Ishikawa (cell line): ENCODE results near the gene KBTBD6.

ENCODE experiments used
- CEBPB ChIP-seq: IDR thresholded peaks from 2 replicates; pipeline ENCODE4 v1.6.1; 2012
- CREB1 ChIP-seq: IDR thresholded peaks from 2 replicates; pipeline ENCODE4 v1.6.1; 2012; ENCODE audit warnings: low read depth
- EGR1 ChIP-seq: IDR thresholded peaks from 2 replicates; pipeline ENCODE4 v1.6.1; 2012
- EP300 ChIP-seq: IDR thresholded peaks from 2 replicates; pipeline ENCODE4 v1.6.1; 2012; ENCODE audit warnings: borderline replicate concordance
- FOXM1 ChIP-seq: IDR thresholded peaks from 2 replicates; pipeline ENCODE4 v1.6.1; 2012; ENCODE audit warnings: low read depth, borderline replicate concordance
- MAX ChIP-seq: IDR thresholded peaks from 2 replicates; pipeline ENCODE4 v1.6.1; 2012
- NFIC ChIP-seq: IDR thresholded peaks from 2 replicates; pipeline ENCODE4 v1.6.1; 2012
- RAD21 ChIP-seq: IDR thresholded peaks from 2 replicates; pipeline ENCODE4 v1.6.1; 2012; ENCODE audit warnings: low read depth
- REST ChIP-seq: IDR thresholded peaks from 2 replicates; pipeline ENCODE4 v1.6.1; 2012; ENCODE audit warnings: low read depth, mild to moderate bottlenecking
- TAF1 ChIP-seq: IDR thresholded peaks from 2 replicates; pipeline ENCODE4 v1.6.1; 2012; ENCODE audit warnings: low read depth, mild to moderate bottlenecking
- TCF12 ChIP-seq: IDR thresholded peaks from 2 replicates; pipeline ENCODE4 v1.6.1; 2012; ENCODE audit warnings: low read depth
- TEAD4 ChIP-seq: IDR thresholded peaks from 2 replicates; pipeline ENCODE4 v1.6.1; 2012
- YY1 ChIP-seq: IDR thresholded peaks from 2 replicates; pipeline ENCODE4 v1.6.1; 2012; ENCODE audit warnings: low read depth
- ZBTB7A ChIP-seq: IDR thresholded peaks from 2 replicates; pipeline ENCODE4 v1.6.1; 2012; ENCODE audit warnings: low read depth

Gene KBTBD6

GRCh38 chr13:41177616-41178015, 45.0 kb upstream of the KBTBD6 start:
- TF ChIP-seq MAX, result no peak
- TF ChIP-seq TAF1, result no peak
- TF ChIP-seq TEAD4, result no peak
- no peak for TF ChIP-seq YY1
- no peak for TF ChIP-seq REST
- TF ChIP-seq EGR1, result no peak
- TF ChIP-seq FOXM1, result no peak

GRCh38 chr13:41162151-41162550, 29.5 kb upstream of the KBTBD6 start:
- no peak for TF ChIP-seq TEAD4
- no peak for TF ChIP-seq TAF1
- no peak for TF ChIP-seq CREB1
- no peak for TF ChIP-seq EP300
- TF ChIP-seq YY1, result no peak
- no peak for TF ChIP-seq TCF12
- no peak for TF ChIP-seq EGR1
- TF ChIP-seq CEBPB, result no peak
- no peak for TF ChIP-seq NFIC
- no peak for TF ChIP-seq REST
- no peak for TF ChIP-seq MAX
- no peak for TF ChIP-seq FOXM1

- no peak for TF ChIP-seq EP300
- no peak for TF ChIP-seq YY1
- TF ChIP-seq EGR1, result no peak
- TF ChIP-seq TAF1, result no peak
- no peak for TF ChIP-seq RAD21
- TF ChIP-seq REST, result no peak
Measured at GRCh38 chr13:41159174-41159573, 26.6 kb upstream of the KBTBD6 start.

GRCh38 chr13:41157048-41157717, 24.6 kb upstream of the KBTBD6 start:
- TF ChIP-seq RAD21 (no peak), ZBTB7A (no peak), TAF1 (no peak), TCF12 (no peak), CEBPB (no peak), FOXM1 (no peak), TEAD4 (no peak), EP300 (no peak), CREB1 (no peak), YY1 (no peak), NFIC (no peak), REST (no peak)
